Measurements from ENCODE around the gene SEMA6C. TPM values are rescaled to one million over a fixed set of nuclear protein-coding genes. Genes with fewer than 3 reads are reported as not detected.
A peak's percentile ranks its signal among the peaks of the same experiment; 100 is the strongest.
"Not testable (repeated sequence)": the region's sequence is repeated elsewhere in the genome, so short reads cannot be mapped to it uniquely, and the experiment has no call there.

Gene SEMA6C, protein sequence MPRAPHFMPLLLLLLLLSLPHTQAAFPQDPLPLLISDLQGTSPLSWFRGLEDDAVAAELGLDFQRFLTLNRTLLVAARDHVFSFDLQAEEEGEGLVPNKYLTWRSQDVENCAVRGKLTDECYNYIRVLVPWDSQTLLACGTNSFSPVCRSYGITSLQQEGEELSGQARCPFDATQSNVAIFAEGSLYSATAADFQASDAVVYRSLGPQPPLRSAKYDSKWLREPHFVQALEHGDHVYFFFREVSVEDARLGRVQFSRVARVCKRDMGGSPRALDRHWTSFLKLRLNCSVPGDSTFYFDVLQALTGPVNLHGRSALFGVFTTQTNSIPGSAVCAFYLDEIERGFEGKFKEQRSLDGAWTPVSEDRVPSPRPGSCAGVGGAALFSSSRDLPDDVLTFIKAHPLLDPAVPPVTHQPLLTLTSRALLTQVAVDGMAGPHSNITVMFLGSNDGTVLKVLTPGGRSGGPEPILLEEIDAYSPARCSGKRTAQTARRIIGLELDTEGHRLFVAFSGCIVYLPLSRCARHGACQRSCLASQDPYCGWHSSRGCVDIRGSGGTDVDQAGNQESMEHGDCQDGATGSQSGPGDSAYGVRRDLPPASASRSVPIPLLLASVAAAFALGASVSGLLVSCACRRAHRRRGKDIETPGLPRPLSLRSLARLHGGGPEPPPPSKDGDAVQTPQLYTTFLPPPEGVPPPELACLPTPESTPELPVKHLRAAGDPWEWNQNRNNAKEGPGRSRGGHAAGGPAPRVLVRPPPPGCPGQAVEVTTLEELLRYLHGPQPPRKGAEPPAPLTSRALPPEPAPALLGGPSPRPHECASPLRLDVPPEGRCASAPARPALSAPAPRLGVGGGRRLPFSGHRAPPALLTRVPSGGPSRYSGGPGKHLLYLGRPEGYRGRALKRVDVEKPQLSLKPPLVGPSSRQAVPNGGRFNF
- polyA plus RNA-seq (2013, experiment 1 of 2), result 15.6 TPM
- 17.4 TPM for polyA plus RNA-seq (2013, experiment 2 of 2)

- Histone ChIP-seq H3K36me3 (replicated peaks in 1 of 2; ENCODE audit: control insufficient read depth in 2 of 2, insufficient read depth in 2 of 2, low read length in 2 of 2) (peaks cover 2 to 10% of the 10 kb centered on the region in 2 donors), H3K9ac (ENCODE audit: low read depth, low read length, poor library complexity) (peak within 1 kb of the TSS; percentile 98), H3K27ac (replicated peaks; ENCODE audit: low read length) (no peak within 1 kb of the TSS), H3K4me2 (ENCODE audit: insufficient read depth, low read length, poor library complexity, severe bottlenecking) (peak within 1 kb of the TSS; percentile 97), H2BK12ac (ENCODE audit: low read length) (no peak within 1 kb of the TSS), H3K9me3 (replicated peaks in 1 of 2; ENCODE audit: control insufficient read depth in 2 of 2, insufficient read depth in 1 of 2, low read depth in 1 of 2, low read length in 2 of 2) (no peaks in the 10 kb centered on the region), H2AK5ac (ENCODE audit: low read depth, low read length) (peak within 1 kb of the TSS; percentile 23), H3K79me1 (ENCODE audit: low read depth, low read length) (no peaks in the 10 kb centered on the region), H3K4me1 (ENCODE audit: control insufficient read depth in 2 of 2, insufficient read depth in 1 of 2, low read depth in 1 of 2, low read length in 2 of 2) (peaks cover 29 to 33% of the 10 kb centered on the region in 2 donors), H3K4me3 (ENCODE audit: low read length in 2 of 2) (peak within 1 kb of the TSS; percentile 89 to 99), H4K91ac (ENCODE audit: low read depth, low read length, poor library complexity) (no peak within 1 kb of the TSS), H3K18ac (ENCODE audit: low read length) (peak within 1 kb of the TSS; percentile 90), H2AFZ (ENCODE audit: low read length) (peak within 1 kb of the TSS; percentile 97), H3K4ac (ENCODE audit: low read length) (no peak within 1 kb of the TSS), H2BK15ac (ENCODE audit: low read length) (no peak within 1 kb of the TSS), H3K14ac (ENCODE audit: low read length) (peak within 1 kb of the TSS; percentile 49), H2BK120ac (ENCODE audit: low read depth, low read length) (no peak within 1 kb of the TSS), H3K27me3 (ENCODE audit: control insufficient read depth in 3 of 3, insufficient read depth in 3 of 3, low read depth in 1 of 3, low read length in 3 of 3) (peaks cover 0 to 4% (median 0%) of the 10 kb centered on the region in 3 experiments), H4K8ac (ENCODE audit: low read depth, low read length) (no peak within 1 kb of the TSS), H3K23ac (ENCODE audit: low read depth, low read length, poor library complexity) (peak within 1 kb of the TSS; percentile 87), H2BK5ac (ENCODE audit: low read length) (peak within 1 kb of the TSS; percentile 7)
- peak; percentile 84 for DNase-seq (ENCODE audit: low spot score)
- no CpG with 5 or more reads among the region's 61 CpGs for WGBS, 2 donors (ENCODE audit: extremely low coverage in 2 of 2, insufficient read length in 2 of 2, insufficient replicate concordance in 1 of 2)
These were observed at the start of gene SEMA6C for GRCh38 chr1:151146412-151147131. SEMA6C (minus strand) TSS chr1:151146631; CDS start chr1:151142621, 4,010 bp downstream.

GRCh38 chr1:151194894-151195594 is 48.6 kb upstream of the SEMA6C start:
- not testable (repeated sequence) for H4K8ac ChIP-seq (ENCODE audit: low read depth, low read length); H3K18ac ChIP-seq (ENCODE audit: low read length); H2AFZ ChIP-seq (ENCODE audit: low read length); H3K23ac ChIP-seq (ENCODE audit: low read depth, low read length, poor library complexity); H3K4me1 ChIP-seq (ENCODE audit: control insufficient read depth in 2 of 2, insufficient read depth in 1 of 2, low read depth in 1 of 2, low read length in 2 of 2); H2BK15ac ChIP-seq (ENCODE audit: low read length); H4K91ac ChIP-seq (ENCODE audit: low read depth, low read length, poor library complexity); H2BK120ac ChIP-seq (ENCODE audit: low read depth, low read length); H3K4me2 ChIP-seq (ENCODE audit: insufficient read depth, low read length, poor library complexity, severe bottlenecking); H3K27ac ChIP-seq (replicated peaks; ENCODE audit: low read length); H3K4ac ChIP-seq (ENCODE audit: low read length); DNase-seq (ENCODE audit: low spot score); H3K4me3 ChIP-seq (ENCODE audit: low read length in 2 of 2); H3K36me3 ChIP-seq (replicated peaks in 1 of 2; ENCODE audit: control insufficient read depth in 2 of 2, insufficient read depth in 2 of 2, low read length in 2 of 2); H2BK12ac ChIP-seq (ENCODE audit: low read length); H3K9me3 ChIP-seq (replicated peaks in 1 of 2; ENCODE audit: control insufficient read depth in 2 of 2, insufficient read depth in 1 of 2, low read depth in 1 of 2, low read length in 2 of 2); H3K79me1 ChIP-seq (ENCODE audit: low read depth, low read length); H2AK5ac ChIP-seq (ENCODE audit: low read depth, low read length); H2BK5ac ChIP-seq (ENCODE audit: low read length); H3K14ac ChIP-seq (ENCODE audit: low read length); H3K27me3 ChIP-seq (ENCODE audit: control insufficient read depth in 3 of 3, insufficient read depth in 3 of 3, low read depth in 1 of 3, low read length in 3 of 3); H3K9ac ChIP-seq (ENCODE audit: low read depth, low read length, poor library complexity)
- WGBS, 2 donors (ENCODE audit: extremely low coverage in 2 of 2, insufficient read length in 2 of 2, insufficient replicate concordance in 1 of 2), result no CpG with 5 or more reads among the region's 17 CpGs

- H3K27me3 ChIP-seq (ENCODE audit: control insufficient read depth in 3 of 3, insufficient read depth in 3 of 3, low read depth in 1 of 3, low read length in 3 of 3), result no peaks in the 10 kb centered on the region
- no peak overlapping the region for H3K9ac ChIP-seq (ENCODE audit: low read depth, low read length, poor library complexity)
- no peak overlapping the region for H3K14ac ChIP-seq (ENCODE audit: low read length)
- no peak overlapping the region for H2BK5ac ChIP-seq (ENCODE audit: low read length)
- H3K36me3 ChIP-seq (replicated peaks in 1 of 2; ENCODE audit: control insufficient read depth in 2 of 2, insufficient read depth in 2 of 2, low read length in 2 of 2), result no peaks in the 10 kb centered on the region
- no peak for DNase-seq (ENCODE audit: low spot score)
- peaks cover under 1% of the 10 kb centered on the region for H3K79me1 ChIP-seq (ENCODE audit: low read depth, low read length)
- WGBS, 2 donors (ENCODE audit: extremely low coverage in 2 of 2, insufficient read length in 2 of 2, insufficient replicate concordance in 1 of 2), result no CpG with 5 or more reads among the region's 1 CpG
- no peak overlapping the region for H4K91ac ChIP-seq (ENCODE audit: low read depth, low read length, poor library complexity)
- H3K9me3 ChIP-seq (replicated peaks in 1 of 2; ENCODE audit: control insufficient read depth in 2 of 2, insufficient read depth in 1 of 2, low read depth in 1 of 2, low read length in 2 of 2), result no peaks in the 10 kb centered on the region
- H3K18ac ChIP-seq (ENCODE audit: low read length), result no peak overlapping the region
- no peak overlapping the region for H2AFZ ChIP-seq (ENCODE audit: low read length)
- H2AK5ac ChIP-seq (ENCODE audit: low read depth, low read length), result no peak overlapping the region
- no peak overlapping the region for H3K4me2 ChIP-seq (ENCODE audit: insufficient read depth, low read length, poor library complexity, severe bottlenecking)
- no peak overlapping the region for H2BK12ac ChIP-seq (ENCODE audit: low read length)
- no peak overlapping the region for H3K27ac ChIP-seq (replicated peaks; ENCODE audit: low read length)
- no peak overlapping the region for H2BK15ac ChIP-seq (ENCODE audit: low read length)
- H4K8ac ChIP-seq (ENCODE audit: low read depth, low read length), result no peak overlapping the region
- H3K23ac ChIP-seq (ENCODE audit: low read depth, low read length, poor library complexity), result no peak overlapping the region
- no peak overlapping the region for H2BK120ac ChIP-seq (ENCODE audit: low read depth, low read length)
- peaks cover 0 to 5% of the 10 kb centered on the region in 2 donors for H3K4me1 ChIP-seq (ENCODE audit: control insufficient read depth in 2 of 2, insufficient read depth in 1 of 2, low read depth in 1 of 2, low read length in 2 of 2)
- no peak overlapping the region for H3K4ac ChIP-seq (ENCODE audit: low read length)
- H3K4me3 ChIP-seq (ENCODE audit: low read length in 2 of 2), result no peak overlapping the region
These were observed 47.4 kb upstream of the SEMA6C start for GRCh38 chr1:151193856-151194255.

All from neuronal stem cell (in vitro differentiated cells).